NCI-H1694 treated with DMSO at 0.1 percent for 48 hours (cell line): ENCODE measurements around the gene GNAL.
"Not testable (repeated sequence)": the region's sequence is repeated elsewhere in the genome, so short reads cannot be mapped to it uniquely, and the experiment has no call there.

Experiments used
- DNase-seq: peaks from one replicate; lab custom pipeline; 2025; lab: John Stamatoyannopoulos, UW

Gene GNAL

DNA sequence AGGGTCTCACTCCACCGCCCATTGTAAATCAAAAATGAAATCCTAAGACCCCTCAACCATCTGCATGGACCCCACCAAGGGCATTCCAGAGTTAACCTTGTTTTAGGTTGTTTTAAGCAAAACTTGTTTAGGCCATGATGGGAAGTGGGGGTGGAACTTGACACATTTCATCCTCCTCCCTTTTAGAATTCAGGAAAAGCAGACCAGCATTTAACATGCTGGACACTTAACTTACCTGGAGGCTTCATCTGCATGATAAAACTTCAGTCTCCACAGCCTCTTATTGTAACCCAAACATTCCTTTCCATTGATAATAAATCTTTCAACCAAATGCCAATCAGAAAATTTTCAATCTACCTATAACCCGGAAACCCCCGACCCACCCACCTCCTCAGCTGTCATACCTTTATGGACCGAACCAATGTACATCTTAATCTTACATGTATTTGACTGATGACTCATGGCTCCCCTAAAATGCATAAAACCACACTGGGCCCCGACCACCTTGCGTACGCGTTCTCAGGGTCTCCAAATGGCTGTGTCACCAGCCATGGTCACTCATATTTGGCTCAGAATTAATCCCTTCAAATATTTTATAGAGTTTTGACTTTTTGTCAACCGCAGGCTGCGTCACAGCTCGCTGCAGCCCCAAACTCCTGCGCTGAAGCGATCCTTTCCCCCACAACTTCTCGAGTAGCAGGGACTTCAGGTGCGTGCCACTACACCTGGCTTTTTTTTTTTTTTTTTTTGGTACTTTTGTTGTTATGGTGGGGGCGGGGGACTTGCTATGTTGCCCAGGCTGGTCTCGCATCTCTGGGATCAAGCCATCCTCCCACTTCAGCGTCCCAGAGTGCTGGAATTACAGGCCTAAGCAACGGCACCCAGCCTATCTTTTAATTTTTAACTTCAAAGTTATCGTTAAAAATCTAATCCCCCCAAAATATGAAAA lies 218.1 kb downstream of the GNAL start:
- no peak for DNase-seq

DNA sequence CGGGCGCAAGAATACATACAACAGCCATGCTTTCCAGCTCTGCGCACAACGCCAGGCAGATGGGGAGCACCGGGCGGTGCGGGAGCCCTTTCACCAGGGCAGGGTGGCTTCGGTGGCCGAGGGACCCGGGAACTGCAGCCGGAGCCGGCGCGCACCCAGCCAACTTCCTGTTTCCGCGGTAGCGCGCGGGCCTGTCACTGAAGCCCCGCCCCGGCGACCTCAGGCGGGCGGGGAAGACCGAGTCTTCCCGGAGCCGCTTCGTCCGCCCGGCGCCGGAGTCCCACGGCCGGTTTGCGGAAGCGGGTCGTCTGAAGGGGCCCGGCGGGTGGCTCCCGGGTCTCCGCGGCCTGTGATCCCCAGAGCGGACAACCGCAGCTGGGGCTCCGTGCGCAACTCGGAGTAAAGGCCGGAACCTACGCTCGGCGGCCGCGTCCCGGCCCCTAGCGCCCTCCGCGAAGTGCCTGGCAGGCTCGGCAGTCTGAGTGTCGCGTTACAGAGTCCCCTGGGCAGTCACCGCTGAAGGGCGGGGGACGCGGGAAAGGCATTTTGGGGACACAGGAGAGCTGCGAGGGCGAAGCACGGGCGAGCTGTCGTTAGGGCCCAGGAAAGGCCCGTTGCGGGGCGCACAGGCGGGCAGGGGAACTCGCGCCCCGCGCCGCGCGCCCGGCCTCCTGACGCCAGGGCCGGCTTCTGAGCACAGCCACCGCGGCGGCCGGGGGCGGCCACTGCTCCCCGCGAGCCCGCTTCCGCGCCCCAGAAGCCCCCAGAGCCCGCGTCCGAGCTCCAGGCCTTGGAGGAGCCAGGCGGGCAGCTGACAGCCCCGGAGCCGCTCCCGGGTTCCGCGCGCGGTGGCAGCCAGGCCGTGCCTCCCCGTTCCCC lies 219.4 kb downstream of the GNAL start, which contains the start of gene MPPE1:
MPPE1 (minus strand) TSS at position 136 of the 879 bp plus-strand sequence. CDS start 11,053 bp downstream, outside the sequence.
- peak; percentile 61 for DNase-seq

DNA sequence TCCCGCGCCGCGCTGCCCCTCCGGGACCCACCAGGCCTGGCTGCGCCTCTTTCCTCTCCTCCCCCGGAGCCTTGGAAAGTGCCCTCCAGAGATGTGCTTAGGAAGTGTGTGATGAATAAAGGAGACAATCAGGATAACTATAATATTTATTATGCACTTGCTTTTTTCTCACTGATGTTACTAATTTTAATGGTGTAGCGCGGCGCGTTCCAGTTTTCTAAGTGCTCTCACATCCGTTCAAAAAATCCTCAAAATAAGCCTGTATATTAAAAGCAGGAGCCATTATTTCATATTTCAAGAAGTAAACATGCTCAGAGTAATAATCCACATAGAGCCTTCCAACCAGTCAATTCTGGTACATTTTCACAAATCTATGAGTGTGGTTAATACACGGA lies 220.0 kb downstream of the GNAL start:
- DNase-seq, result no peak

DNA sequence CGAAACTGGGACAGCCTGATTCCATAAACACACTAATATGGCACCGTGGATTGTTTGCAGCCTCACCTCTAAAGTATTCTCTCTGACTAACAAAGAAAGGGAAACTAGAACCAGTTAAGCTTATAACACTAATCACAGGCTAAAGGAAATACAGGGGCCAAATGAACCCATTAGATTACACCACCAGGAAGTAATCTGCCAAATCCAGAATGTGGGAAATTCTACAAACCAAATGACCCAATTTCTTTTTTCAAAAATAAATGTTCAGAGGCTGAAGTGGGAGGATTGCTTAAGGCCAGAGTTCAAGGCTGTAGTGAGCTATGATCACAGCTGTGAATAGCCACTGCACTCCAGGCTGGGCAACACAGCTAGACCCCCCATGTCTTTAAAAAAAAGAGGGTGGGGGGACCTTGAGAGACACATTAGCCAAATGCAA lies 220.5 kb downstream of the GNAL start:
- no peak for DNase-seq

DNA sequence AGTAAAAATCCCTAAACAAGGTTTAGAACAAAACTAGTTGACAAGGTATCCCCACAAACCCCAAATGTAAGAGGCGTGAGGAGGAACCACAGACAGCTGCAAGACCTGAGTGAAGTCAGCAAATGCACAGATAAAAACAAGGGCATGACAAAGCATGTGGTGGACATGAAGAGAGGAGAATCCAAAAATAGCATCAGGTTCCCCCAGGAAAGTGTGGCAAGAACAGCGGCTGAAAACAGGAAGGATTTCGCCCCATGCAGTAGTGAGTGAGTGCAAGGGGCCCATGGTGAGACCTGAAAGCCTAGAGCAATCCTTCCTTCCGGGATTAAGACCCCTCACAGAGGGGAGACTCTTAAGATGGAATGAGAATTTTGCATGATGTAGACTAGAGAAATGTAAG lies 227.8 kb downstream of the GNAL start:
- DNase-seq, result not testable (repeated sequence)

DNA sequence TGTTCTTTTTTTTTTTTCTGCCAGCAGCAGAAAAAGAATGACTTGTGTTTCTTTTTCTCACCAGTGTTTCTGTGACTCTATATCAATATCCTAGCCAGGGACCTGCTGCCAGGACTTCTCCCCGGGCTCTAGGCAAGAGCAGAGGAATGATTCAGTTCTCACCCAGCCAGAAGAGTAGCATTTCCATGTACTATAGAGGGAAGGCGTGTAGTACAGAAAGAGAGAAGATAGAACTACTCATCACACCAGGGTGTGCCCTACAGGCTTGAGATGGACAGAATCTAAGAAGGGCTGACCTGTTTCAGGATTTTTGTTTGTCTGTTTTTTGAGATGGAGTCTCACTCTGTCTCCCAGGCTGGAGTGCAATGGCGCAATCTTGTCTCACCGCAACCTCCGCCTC lies 230.5 kb downstream of the GNAL start:
- DNase-seq, result not testable (repeated sequence)

DNA sequence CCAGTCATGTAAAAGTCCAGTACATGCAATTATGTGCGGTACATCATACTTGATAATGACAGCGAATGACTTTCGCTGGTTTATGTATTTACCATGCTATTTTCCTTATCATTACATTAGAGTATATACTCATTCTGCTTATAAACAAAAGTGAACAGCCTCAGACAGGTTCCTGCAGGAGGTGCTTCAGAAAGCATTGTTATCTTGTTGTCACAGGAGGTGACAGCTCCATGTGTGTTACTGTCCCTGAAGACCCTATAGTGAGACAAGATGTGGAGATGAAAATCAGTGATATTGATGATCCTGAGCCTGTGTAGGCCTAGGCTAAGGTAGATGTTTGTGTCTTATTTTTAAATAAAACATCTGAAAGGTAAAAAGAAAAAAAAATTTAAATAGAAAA lies 234.4 kb downstream of the GNAL start:
- no peak for DNase-seq

DNA sequence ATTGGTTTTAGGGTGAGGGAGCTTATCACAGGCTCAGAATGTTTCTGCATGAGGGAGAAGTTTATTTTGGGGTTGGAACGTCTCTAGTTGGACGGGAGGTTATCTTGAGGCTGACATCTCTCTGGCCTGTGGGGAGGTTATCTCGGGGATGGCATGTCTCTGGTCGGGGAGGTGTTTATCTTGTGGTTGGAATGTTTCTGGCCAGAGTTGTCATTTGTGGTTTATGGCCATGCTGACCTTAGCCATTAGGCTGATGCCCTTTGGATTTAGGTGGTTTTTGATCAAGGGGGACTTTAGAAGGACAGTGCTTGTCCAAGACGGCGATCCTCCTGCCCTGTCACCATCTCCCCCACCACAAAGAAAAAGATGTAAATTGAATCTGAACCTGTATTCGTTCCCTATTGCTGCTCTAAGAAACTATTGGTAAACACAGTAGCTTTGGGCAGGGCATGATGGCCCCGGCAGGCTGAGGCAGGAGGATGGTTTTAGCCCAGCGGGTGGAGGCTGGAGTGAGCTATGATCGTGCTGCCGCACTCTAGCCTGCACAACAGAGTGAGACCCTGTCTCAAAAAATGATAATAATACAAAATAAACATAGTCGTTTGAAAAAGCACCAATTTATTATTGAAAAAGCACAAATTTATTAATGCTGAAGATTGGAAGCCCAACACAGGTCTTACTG lies 236.9 kb downstream of the GNAL start:
- DNase-seq, result no peak

DNA sequence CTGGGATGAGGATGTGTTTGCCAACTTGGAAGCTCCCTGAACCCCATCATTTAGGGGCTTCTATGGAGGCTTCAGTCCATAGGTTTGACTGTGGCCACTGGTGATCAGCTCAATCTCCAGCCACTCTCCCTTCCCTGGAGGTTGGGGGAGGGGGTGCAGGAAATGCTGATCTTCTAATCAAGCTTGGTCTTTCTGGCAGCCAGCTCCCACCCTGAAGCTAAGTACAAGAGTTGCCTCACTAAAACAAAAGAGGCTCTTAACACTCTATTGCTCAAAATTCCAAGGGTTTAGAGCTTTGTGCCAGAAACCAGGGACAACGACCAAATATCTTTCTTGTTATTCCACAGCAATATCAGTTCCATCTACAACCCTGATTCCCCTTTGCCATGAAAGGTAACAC lies 238.4 kb downstream of the GNAL start:
- no peak for DNase-seq

DNA sequence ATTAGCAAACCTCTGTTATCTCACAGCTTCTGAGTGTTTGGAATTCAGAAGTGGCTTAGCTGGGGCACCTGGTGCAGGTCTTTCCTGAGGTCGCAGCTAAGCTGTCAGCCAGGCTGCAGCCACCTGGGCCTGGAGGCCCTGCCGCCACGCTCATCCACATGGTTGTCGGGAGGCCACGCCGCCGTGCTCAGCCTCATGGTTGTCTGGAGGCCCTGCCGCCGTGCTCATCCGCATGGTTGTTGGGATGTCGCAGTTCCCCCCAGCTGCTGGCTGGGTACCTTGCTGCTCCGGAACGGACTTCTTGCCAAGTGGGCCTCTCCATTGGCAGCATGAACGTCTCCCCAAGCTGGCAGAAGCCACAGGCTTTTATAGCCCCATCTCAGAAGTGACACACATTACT lies 243.3 kb downstream of the GNAL start:
- no peak for DNase-seq
